Hepatocyte (in vitro differentiated cells): ENCODE measurements around the gene IPO11. TPM values are rescaled to one million over a fixed set of nuclear protein-coding genes. Genes with fewer than 3 reads are reported as not detected.

Source experiments
- DNase-seq: peaks from one replicate; pipeline ENCODE4 v3.0.0-alpha.2; 2016; ENCODE audit warnings: low spot score
- H2AFZ ChIP-seq: fragments of 200-600 bp; sonication (generic); 2 replicates; pipeline ENCODE4 v1.6.0; 2016; ENCODE audit warnings: antibody characterized with exemption, mild to moderate bottlenecking
- H3K27ac ChIP-seq: fragments of 200-600 bp; sonication (generic); 2 replicates; pipeline ENCODE4 v1.5.1; 2016; ENCODE audit warnings: mild to moderate bottlenecking
- H3K27me3 ChIP-seq: fragments of 200-600 bp; sonication (generic); 2 replicates; pipeline ENCODE4 v1.6.1; 2016
- H3K36me3 ChIP-seq: fragments of 200-600 bp; sonication (generic); replicated peaks from 2 replicates; pipeline ENCODE4 v1.5.1; 2016; ENCODE audit warnings: low read depth; ENCODE audit not compliant: insufficient read depth
- H3K4me1 ChIP-seq: fragments of 200-600 bp; sonication (generic); 2 replicates; pipeline ENCODE4 v1.5.1; 2016; ENCODE audit warnings: mild to moderate bottlenecking, moderate library complexity; ENCODE audit not compliant: insufficient read depth
- H3K4me2 ChIP-seq: fragments of 200-600 bp; sonication (generic); 2 replicates; pipeline ENCODE4 v1.6.0; 2016
- H3K4me3 ChIP-seq: fragments of 200-600 bp; sonication (generic); 2 replicates; pipeline ENCODE4 v1.5.1; 2016; ENCODE audit warnings: mild to moderate bottlenecking
- H3K79me2 ChIP-seq: fragments of 200-600 bp; sonication (generic); 2 replicates; pipeline ENCODE4 v1.6.0; 2017; ENCODE audit warnings: mild to moderate bottlenecking
- H3K9me2 ChIP-seq: fragments of 200-600 bp; sonication (generic); replicated peaks from 2 replicates; pipeline ENCODE4 v1.6.0; 2017; ENCODE audit warnings: mild to moderate bottlenecking; ENCODE audit not compliant: insufficient read depth
- H3K9me3 ChIP-seq: fragments of 200-600 bp; sonication (generic); 2 replicates; pipeline ENCODE4 v1.5.1; 2016; ENCODE audit warnings: low read depth, mild to moderate bottlenecking
- H4K20me1 ChIP-seq: fragments of 200-600 bp; sonication (generic); 2 replicates; pipeline ENCODE4 v1.6.0; 2016; ENCODE audit warnings: mild to moderate bottlenecking; ENCODE audit not compliant: insufficient read depth, poor library complexity, severe bottlenecking
- CTCF ChIP-seq: fragments of 200-600 bp; sonication (generic); IDR thresholded peaks from 2 replicates; pipeline ENCODE4 v1.5.1; 2016; ENCODE audit warnings: antibody characterized with exemption, mild to moderate bottlenecking; ENCODE audit not compliant: poor library complexity
- EZH2 ChIP-seq: fragments of 200-600 bp; sonication (generic); IDR thresholded peaks from 2 replicates; pipeline ENCODE4 v1.6.1; 2016; ENCODE audit warnings: antibody characterized with exemption, mild to moderate bottlenecking, borderline replicate concordance
- EZH2phosphoT487 ChIP-seq: fragments of 200-600 bp; sonication (generic); IDR thresholded peaks from one replicate; pipeline ENCODE4 v1.6.1; 2018; ENCODE audit warnings: antibody characterized with exemption, mild to moderate bottlenecking, low read depth, moderate library complexity; ENCODE audit not compliant: unreplicated experiment, severe bottlenecking
- WGBS: methylation state at CpG from one replicate; pipeline ENCODE4 v1.1.6; 2016; ENCODE audit warnings: low lambda C conversion rate; ENCODE audit errors: missing lambda C conversion rate; 5-methylcytosine and 5-hydroxymethylcytosine counted together
- polyA plus RNA-seq: library from polyadenylated mRNA; unstranded; fragments of >200 nt; fragmentation: Nextera tagmentation; extraction: Ambion mirVana; gene quantifications from 2 replicates; pipeline ENCODE4 v1.2.1, GENCODE V29; 2016
- total RNA-seq: library from RNA; depleted of rRNA; stranded (reverse); fragments of >200 nt; gene quantifications from 2 replicates; pipeline ENCODE4 v1.2.3, GENCODE V29; 2014

Gene IPO11
- total and polyA plus RNA-seq, 2 experiments from 2014 or later = 10.3 to 24.2 TPM

- TF ChIP-seq EZH2 (no peak), EZH2phosphoT487 (no peak), CTCF (no peak)
- WGBS = 93% methylated on average over 2 of the region's 2 CpGs
- Histone ChIP-seq H3K9me3 (no peaks in the 10 kb centered on the region), H3K9me2 (no peaks in the 10 kb centered on the region), H4K20me1 (no peaks in the 10 kb centered on the region), H3K4me3 (no peak overlapping the region), H3K27me3 (no peaks in the 10 kb centered on the region), H3K36me3 (no peaks in the 10 kb centered on the region), H3K27ac (no peak overlapping the region), H3K79me2 (no peaks in the 10 kb centered on the region), H2AFZ (no peak overlapping the region), H3K4me1 (no peaks in the 10 kb centered on the region), H3K4me2 (no peak overlapping the region)
- DNase-seq = no peak
These were observed 177.8 kb downstream of the IPO11 start for GRCh38 chr5:62590387-62590786.

- Histone ChIP-seq H4K20me1 (no peaks in the 10 kb centered on the region), H3K4me1 (no peaks in the 10 kb centered on the region), H3K79me2 (no peaks in the 10 kb centered on the region), H3K36me3 (no peaks in the 10 kb centered on the region), H3K4me3 (no peak overlapping the region), H2AFZ (no peak overlapping the region), H3K4me2 (no peak overlapping the region), H3K27me3 (no peaks in the 10 kb centered on the region), H3K9me3 (no peaks in the 10 kb centered on the region), H3K9me2 (no peaks in the 10 kb centered on the region), H3K27ac (no peak overlapping the region)
- DNase-seq = no peak
- 93% methylated on average over 8 of the region's 8 CpGs for WGBS
- TF ChIP-seq CTCF (no peak), EZH2 (no peak), EZH2phosphoT487 (no peak)
These were observed 180.0 kb downstream of the IPO11 start for GRCh38 chr5:62592558-62592957.

GRCh38 chr5:62593331-62593730 lies 180.8 kb downstream of the IPO11 start:
- DNase-seq = no peak
- Histone ChIP-seq H3K79me2 (no peaks in the 10 kb centered on the region), H3K36me3 (no peaks in the 10 kb centered on the region), H3K9me2 (no peaks in the 10 kb centered on the region), H4K20me1 (no peaks in the 10 kb centered on the region), H3K4me2 (no peak overlapping the region), H3K27me3 (no peaks in the 10 kb centered on the region), H3K9me3 (no peaks in the 10 kb centered on the region), H3K27ac (no peak overlapping the region), H2AFZ (no peak overlapping the region), H3K4me3 (no peak overlapping the region), H3K4me1 (no peaks in the 10 kb centered on the region)
- no peak for TF ChIP-seq CTCF
- no peak for TF ChIP-seq EZH2
- TF ChIP-seq EZH2phosphoT487 = no peak
- WGBS = 84% methylated on average over 1 of the region's 1 CpG

GRCh38 chr5:62594364-62594984 lies 181.9 kb downstream of the IPO11 start:
- Histone ChIP-seq H3K27ac (no peak overlapping the region), H3K4me3 (no peak overlapping the region), H3K9me2 (no peaks in the 10 kb centered on the region), H3K9me3 (no peaks in the 10 kb centered on the region), H3K4me1 (no peaks in the 10 kb centered on the region), H3K27me3 (no peaks in the 10 kb centered on the region), H2AFZ (no peak overlapping the region), H3K79me2 (no peaks in the 10 kb centered on the region), H3K36me3 (no peaks in the 10 kb centered on the region), H3K4me2 (no peak overlapping the region), H4K20me1 (no peaks in the 10 kb centered on the region)
- 85% methylated on average over 3 of the region's 3 CpGs for WGBS
- DNase-seq = no peak
- TF ChIP-seq CTCF (no peak), EZH2phosphoT487 (no peak), EZH2 (no peak)
